ENCODE results near the gene HDAC4.

DNA sequence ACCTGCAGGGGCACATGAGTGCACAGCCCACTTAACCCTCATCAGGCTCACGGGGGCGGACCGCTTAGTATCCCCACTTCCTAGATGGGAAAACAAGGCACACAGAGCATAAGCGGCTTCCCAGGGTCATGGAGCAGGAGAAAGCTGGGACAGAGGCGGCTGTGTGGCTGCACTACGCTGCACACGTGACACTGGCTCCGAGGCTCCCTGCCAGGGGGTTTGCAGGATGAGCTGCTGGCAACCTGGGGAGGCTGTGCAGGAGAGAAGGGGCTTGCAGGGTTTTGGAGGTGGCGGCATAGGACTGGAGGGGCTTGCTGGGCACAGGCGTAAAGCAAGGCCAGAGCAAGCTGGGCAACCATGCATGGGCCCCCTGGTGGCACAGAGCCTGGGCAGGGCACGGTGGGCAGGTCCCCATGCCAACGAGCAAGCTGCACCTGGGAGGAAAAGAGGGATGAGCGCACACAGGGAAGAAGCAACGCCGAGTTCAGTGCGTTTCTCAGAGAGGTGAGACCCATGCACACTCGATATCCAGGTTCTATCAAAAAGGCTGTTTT is 268.6 kb downstream of the HDAC4 start:
- TF ChIP-seq CTCF (IDR thresholded peaks at IDR 0.05) (no peak), ESRRA (CRISPR knock-in tag; IDR thresholded peaks at IDR 0.05; ENCODE audit: borderline replicate concordance) (no peak), NR2C2 (CRISPR knock-in tag; IDR thresholded peaks at IDR 0.05) (no peak), ZBTB43 (CRISPR knock-in tag; IDR thresholded peaks at IDR 0.05) (no peak), SMAD4 (CRISPR knock-in tag; IDR thresholded peaks at IDR 0.05) (no peak), PRDM15 (CRISPR knock-in tag; IDR thresholded peaks at IDR 0.05) (no peak), STAT6 (CRISPR knock-in tag; conservative IDR thresholded peaks at IDR 0.05; ENCODE audit: low read depth) (no peak), ZSCAN18 (CRISPR knock-in tag; IDR thresholded peaks at IDR 0.05) (no peak), PREB (CRISPR knock-in tag; IDR thresholded peaks at IDR 0.05; ENCODE audit: borderline replicate concordance) (no peak)
- TF ChIP-seq, protein P1, sequence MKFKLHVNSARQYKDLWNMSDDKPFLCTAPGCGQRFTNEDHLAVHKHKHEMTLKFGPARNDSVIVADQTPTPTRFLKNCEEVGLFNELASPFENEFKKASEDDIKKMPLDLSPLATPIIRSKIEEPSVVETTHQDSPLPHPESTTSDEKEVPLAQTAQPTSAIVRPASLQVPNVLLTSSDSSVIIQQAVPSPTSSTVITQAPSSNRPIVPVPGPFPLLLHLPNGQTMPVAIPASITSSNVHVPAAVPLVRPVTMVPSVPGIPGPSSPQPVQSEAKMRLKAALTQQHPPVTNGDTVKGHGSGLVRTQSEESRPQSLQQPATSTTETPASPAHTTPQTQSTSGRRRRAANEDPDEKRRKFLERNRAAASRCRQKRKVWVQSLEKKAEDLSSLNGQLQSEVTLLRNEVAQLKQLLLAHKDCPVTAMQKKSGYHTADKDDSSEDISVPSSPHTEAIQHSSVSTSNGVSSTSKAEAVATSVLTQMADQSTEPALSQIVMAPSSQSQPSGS (CRISPR knock-in tag; IDR thresholded peaks at IDR 0.05; ENCODE audit: borderline replicate concordance, low read depth), result no peak
- TF ChIP-seq, protein P2, sequence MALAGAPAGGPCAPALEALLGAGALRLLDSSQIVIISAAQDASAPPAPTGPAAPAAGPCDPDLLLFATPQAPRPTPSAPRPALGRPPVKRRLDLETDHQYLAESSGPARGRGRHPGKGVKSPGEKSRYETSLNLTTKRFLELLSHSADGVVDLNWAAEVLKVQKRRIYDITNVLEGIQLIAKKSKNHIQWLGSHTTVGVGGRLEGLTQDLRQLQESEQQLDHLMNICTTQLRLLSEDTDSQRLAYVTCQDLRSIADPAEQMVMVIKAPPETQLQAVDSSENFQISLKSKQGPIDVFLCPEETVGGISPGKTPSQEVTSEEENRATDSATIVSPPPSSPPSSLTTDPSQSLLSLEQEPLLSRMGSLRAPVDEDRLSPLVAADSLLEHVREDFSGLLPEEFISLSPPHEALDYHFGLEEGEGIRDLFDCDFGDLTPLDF (CRISPR knock-in tag; IDR thresholded peaks at IDR 0.05), result no peak

All from WTC11 (cell line).